Omental fat pad (tissue), 4 donors: Measurements from ENCODE around the gene CARNS1. TPM values are rescaled to one million over a fixed set of nuclear protein-coding genes. Genes with fewer than 3 reads are reported as not detected.

Experiments used
- ATAC-seq: fragments of 150-250 bp; one replicate; pipeline ENCODE4 v1.9.1; 2016; ENCODE audit warnings: mild to moderate bottlenecking, moderate library complexity; ENCODE audit not compliant: low FRiP score
- DNase-seq: peaks from one replicate; pipeline ENCODE4 v3.0.0-alpha.2; 2019; ENCODE audit warnings: low spot score
- total RNA-seq, 4 donors: library from RNA; depleted of rRNA; stranded (reverse); fragments of >200 nt; gene quantifications; one replicate each; pipeline ENCODE4 v1.1.0, GENCODE V29; 2016
- TF ChIP-seq, protein P1 (sequence below), 3 donors: fragments of 450-650 bp; IDR thresholded peaks; one replicate each; pipeline ENCODE4 v1.5.1; 2016 to 2017; ENCODE audit warnings: antibody characterized with exemption in 3 of 3, mild to moderate bottlenecking in 3 of 3, moderate library complexity in 2 of 3

CARNS1 gene
- total RNA-seq, 4 donors from 2014 or later: 0.47 to 42.6 (median 7.5) TPM

DNA sequence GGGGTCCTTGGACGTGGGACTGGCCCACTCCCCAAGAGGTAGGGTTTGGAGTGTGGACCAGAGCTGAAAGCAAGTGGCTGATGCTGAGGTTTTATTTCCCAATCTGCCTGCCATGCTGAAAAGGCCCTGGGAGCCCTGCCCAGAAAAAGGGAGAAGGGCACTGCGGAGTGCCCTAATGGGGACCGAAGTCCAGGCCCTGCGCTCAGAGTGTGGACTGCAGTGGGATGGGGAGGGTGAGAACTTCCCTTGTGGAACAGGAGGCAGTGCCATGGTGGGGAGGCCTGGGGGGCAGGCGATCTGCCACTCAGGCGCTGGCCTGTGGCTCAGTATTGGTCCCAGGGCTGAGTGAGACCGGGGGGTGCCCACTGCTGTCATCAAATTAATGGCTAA, 32.7 kb downstream of the CARNS1 start:
- DNase-seq (no peak), ATAC-seq (no peak)
- TF ChIP-seq, protein P1, sequence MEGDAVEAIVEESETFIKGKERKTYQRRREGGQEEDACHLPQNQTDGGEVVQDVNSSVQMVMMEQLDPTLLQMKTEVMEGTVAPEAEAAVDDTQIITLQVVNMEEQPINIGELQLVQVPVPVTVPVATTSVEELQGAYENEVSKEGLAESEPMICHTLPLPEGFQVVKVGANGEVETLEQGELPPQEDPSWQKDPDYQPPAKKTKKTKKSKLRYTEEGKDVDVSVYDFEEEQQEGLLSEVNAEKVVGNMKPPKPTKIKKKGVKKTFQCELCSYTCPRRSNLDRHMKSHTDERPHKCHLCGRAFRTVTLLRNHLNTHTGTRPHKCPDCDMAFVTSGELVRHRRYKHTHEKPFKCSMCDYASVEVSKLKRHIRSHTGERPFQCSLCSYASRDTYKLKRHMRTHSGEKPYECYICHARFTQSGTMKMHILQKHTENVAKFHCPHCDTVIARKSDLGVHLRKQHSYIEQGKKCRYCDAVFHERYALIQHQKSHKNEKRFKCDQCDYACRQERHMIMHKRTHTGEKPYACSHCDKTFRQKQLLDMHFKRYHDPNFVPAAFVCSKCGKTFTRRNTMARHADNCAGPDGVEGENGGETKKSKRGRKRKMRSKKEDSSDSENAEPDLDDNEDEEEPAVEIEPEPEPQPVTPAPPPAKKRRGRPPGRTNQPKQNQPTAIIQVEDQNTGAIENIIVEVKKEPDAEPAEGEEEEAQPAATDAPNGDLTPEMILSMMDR (IDR thresholded peaks at IDR 0.05): no peak

DNA sequence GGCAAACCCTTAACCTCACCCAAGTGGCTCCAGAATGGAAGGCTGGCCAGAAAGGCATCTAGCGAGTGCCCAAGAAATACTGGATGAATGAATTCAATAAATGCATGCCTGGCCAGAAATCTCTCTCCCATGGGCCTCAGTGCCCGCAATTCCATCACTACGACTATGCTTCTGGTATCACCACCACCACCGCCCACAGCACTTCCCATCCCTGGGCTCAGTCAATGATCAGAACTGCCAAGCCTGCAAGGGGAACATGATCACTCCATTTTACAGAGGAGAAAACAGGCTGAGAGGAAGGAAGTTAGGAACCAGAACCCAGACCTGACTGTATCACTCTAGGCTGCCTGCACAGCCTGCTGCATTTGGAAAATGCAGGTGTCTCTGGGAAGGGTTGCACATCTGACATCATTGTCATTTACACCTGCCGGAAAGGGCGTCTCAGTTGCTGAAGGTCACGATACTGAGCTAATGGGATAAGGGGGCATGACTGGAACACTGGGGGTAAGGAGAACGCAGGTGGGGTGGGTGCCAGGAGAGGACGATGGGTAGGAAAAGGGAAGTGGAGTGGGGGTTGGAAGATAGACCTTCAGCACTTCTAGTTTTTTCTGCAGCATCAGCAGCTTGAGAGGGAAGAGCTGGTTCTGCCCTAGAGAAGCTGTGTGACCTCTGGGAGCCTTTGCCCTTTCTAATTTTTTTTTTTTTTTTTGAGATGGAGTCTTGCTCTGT, 33.8 kb downstream of the CARNS1 start:
- no peak for ATAC-seq
- TF ChIP-seq, protein P1 (IDR thresholded peaks at IDR 0.05): no peak
- no peak for DNase-seq

DNA sequence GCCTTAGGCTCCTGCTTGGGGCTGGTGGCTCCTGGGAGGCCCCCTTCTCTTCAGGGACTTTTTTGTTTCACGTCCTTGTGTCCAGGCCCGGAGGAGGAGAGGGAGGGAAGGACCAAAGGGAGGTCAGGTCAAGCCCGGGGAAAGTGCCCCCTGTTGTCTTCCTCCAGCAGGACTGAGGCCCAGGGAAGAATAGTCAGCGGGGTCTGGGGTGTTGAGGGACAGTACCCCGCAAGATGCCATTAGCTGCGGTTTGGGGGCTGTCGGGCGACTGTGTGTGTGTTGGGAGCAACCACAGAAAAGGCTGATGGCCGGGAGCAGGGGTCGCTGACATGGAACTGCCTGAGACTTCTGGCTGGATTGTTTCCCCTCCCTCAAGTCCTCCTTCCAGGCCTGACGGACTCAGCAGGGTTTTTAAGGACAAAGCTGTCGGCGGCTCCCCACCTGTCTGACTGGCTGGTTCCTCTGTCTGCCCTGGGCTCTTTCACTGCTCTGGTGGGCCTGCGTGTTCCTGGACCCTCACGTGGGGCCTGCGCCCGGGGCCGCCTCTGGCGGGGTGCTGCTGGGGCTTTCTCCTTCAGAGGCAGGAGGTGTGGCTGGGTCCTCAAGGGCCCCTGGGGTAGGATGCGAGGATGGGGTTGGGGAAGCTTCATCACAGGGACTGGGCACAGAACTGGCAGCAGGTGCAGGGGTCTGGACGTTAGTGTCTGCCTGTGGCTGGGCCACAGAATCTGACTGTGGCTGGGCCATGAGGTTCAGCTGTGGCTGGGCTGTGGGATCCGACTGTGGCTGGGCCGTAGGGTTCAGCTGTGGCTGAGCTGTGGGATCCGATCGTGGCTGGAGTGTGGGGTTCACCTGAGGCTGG, 35.5 kb downstream of the CARNS1 start:
- TF ChIP-seq, protein P1 (IDR thresholded peaks at IDR 0.05): no peak
- no peak for DNase-seq
- ATAC-seq: no peak

DNA sequence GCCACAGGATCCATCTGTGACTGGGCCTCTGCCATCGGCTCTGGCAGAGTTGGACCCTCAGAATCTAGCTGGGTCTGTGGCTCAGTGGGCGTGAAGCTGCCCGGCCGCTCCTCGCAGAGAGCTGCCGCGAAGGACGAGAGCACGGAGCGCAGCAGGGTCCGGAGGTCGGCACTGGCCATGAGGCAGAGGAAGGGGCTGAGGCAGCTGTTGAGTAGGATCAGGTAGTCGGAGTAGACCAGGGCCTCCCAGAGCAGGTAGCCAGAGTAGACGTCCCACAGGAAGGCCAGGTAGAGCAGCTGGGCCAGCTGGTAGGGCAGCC, 36.1 kb downstream of the CARNS1 start:
- no peak for ATAC-seq
- DNase-seq: no peak
- TF ChIP-seq, protein P1 (IDR thresholded peaks at IDR 0.05): no peak

DNA sequence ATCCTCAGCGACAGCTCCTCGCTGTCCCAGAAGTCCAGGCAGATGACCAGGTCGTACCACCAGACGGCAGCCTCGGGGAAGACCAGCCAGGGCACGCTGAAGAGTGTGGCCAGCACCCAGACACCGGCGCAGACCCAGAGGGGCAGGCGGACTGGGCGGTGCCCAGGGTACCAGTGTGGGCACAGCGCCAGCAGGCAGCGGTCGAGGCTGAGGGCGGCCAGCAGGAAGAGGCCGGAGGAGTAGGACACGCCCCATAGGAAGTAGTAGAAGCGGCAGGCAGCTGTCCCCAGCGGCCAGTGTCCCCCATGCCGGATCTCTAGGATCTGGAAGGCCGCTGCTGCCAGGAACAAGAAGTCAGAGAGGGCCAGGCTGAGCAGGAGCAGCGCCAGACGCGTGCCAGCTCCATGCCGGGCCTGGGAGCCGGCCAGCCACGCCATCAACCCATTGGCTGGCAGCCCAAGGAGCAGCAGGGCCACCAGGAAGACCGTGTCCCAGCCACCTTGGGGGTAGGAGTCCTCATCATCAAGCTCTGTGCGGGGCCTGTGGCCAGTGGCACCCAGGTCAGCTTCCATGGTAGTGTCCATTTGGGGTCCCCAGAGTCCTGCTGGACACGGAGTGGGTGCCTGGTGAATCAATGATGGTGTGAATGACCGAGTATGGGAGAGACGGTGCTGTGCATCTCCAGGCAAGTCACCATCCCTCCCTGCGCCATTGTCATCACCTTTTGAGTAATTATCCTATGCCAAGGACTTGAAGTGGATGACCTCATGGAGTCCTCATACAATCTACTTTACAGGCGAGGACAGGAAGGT, 36.9 kb downstream of the CARNS1 start, which contains the start of gene GPR152:
Gene GPR152 (minus strand): TSS at position 589 of the 812 bp plus-strand sequence. CDS start 5 bp downstream, at position 584.
- ATAC-seq: peak; percentile 15
- TF ChIP-seq, protein P1 (IDR thresholded peaks at IDR 0.05): no peak

DNA sequence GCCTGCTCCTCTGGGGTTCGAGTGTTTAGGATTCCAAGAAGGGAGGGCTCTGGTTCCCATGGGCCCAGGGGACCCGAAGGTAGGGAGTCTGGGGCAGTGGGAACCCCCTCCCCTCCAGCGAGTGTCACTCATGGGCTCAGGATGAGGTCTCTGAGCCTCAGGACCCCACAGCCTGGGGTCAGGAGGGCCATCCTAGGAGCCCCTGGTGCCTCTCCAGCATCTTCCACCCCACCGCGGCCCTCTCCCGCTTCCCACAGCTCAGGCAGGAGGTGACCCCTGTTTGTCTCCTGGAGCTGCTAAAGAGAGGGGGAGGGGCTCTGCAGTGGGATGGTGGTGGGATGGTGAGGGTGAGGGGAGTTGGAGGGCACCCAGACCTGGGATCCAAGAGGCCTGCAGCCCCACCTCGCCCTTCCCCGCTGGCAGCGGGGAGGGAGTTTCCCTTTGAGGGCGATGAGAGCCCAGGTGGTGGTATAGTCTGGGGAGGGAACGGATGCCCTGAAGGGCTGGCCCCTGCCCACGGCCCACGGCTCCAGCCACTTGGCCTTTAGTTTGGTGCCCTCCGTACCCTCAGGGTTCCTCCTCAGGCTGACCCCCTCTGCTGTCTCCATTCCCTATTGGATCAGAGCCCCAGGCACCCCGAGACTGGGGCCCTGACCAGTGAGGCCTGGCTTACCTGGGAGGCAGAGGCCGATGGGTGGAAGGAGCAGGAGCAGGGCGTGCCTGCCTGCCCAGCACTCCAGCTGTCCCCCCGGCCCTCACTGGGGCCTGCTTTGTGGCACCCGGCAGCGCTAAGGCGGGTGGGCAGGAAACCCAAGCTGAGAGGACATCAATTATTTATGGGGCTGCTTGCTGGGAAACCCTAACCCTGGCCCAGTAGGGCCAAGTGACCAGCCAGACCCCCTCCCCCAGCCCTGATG, 38.6 kb downstream of the CARNS1 start:
- DNase-seq: no peak
- TF ChIP-seq, protein P1 (IDR thresholded peaks at IDR 0.05): no peak
- no peak for ATAC-seq

More for the DNA sequence above, 36.9 kb downstream of the CARNS1 start, which contains the start of gene GPR152:
- DNase-seq: no peak
